Gastrocnemius medialis (tissue), 4 donors: ENCODE results near the gene GNRHR. TPM values are rescaled to one million over a fixed set of nuclear protein-coding genes. Genes with fewer than 3 reads are reported as not detected.

Experiments
- ATAC-seq, 2 donors: fragments of 150-250 bp; one replicate each; pipeline ENCODE4 v1.9.1; 2016
- DNase-seq, 2 donors: peaks; one replicate each; pipeline ENCODE4 v3.0.0-alpha.2; 2019
- H3K27ac ChIP-seq, 4 donors: fragments of 200-600 bp; sonication (generic); 1 replicate in 1 of 4; 2 replicates in 3 of 4; pipeline ENCODE4 v1.5.1; 2016 to 2018; ENCODE audit warnings: mild to moderate bottlenecking in 2 of 4, moderate library complexity in 1 of 4
- H3K27me3 ChIP-seq, 3 donors: fragments of 200-600 bp; sonication (generic) in 2 of 3; 1 replicate in 1 of 3; 2 replicates in 2 of 3; pipeline versions ENCODE4 v1.5.1 to v1.6.0; 2016 to 2019; ENCODE audit warnings: mild to moderate bottlenecking in 1 of 3, moderate library complexity in 1 of 3
- H3K36me3 ChIP-seq, 2 donors: fragments of 200-600 bp; sonication (generic) in 1 of 2; one replicate each; pipeline ENCODE4 v1.5.1; 2017 to 2018
- H3K4me1 ChIP-seq, 2 donors: fragments of 200-600 bp; sonication (generic) in 1 of 2; one replicate each; pipeline ENCODE4 v1.5.1; 2016 to 2017; ENCODE audit warnings: mild to moderate bottlenecking in 2 of 2
- H3K4me3 ChIP-seq, 4 donors: fragments of 200-600 bp; sonication (generic) in 3 of 4; 1 replicate in 1 of 4; 2 replicates in 3 of 4; pipeline ENCODE4 v1.5.1; 2016 to 2019; ENCODE audit warnings: mild to moderate bottlenecking in 2 of 4
- H3K9me3 ChIP-seq, 3 donors: fragments of 200-600 bp; sonication (generic) in 2 of 3; 1 replicate in 1 of 3; 2 replicates in 2 of 3; pipeline ENCODE4 v1.5.1; 2016 to 2019
- CTCF ChIP-seq, 5 experiments: fragments of 450-650 bp in 3 of 5; fragments of 200-600 bp in 2 of 5; sonication (generic) in 2 of 5; IDR thresholded peaks in 4 of 5; conservative IDR thresholded peaks in 1 of 5; 1 replicate in 4 of 5; 2 replicates in 1 of 5; pipeline ENCODE4 v1.5.1; 2016 to 2019; ENCODE audit warnings: antibody characterized with exemption in 5 of 5, mild to moderate bottlenecking in 3 of 5, moderate library complexity in 3 of 5
- POLR2A ChIP-seq, 2 donors: fragments of 450-650 bp; IDR thresholded peaks; one replicate each; pipeline ENCODE4 v1.6.1; 2017; ENCODE audit warnings: antibody characterized with exemption in 2 of 2, mild to moderate bottlenecking in 2 of 2, moderate library complexity in 2 of 2
- in situ Hi-C, 4 donors: fragments of 200-750 bp; cut with MboI; loops; one replicate each; pipeline versions ENCODE4 v1.15.0 to v1.8.0; 2017; ENCODE audit warnings: low sequenced_read_pairs in 4 of 4
- intact Hi-C: fragments of 100-400 bp; cut with DNase I; formaldehyde crosslinking; loops from one replicate; pipeline ENCODE4 v1.15.1; 2023; ENCODE audit warnings: low total_unique reads
- total RNA-seq, 4 donors: library from RNA; depleted of rRNA; stranded (reverse); fragments of >200 nt; gene quantifications; one replicate each; pipeline versions ENCODE4 v1.1.0 to v1.2.3, GENCODE V29; 2016

Gene GNRHR
- total RNA-seq, 4 donors from 2014 or later: not detected

GRCh38 chr4:67721770-67722597, 32.2 kb downstream of the GNRHR start:
- no peaks in the 10 kb centered on the region for H3K4me1 ChIP-seq
- no peaks in the 10 kb centered on the region for H3K9me3 ChIP-seq
- no peaks in the 10 kb centered on the region for H3K36me3 ChIP-seq
- DNase-seq (no peak), ATAC-seq (no peak)
- in situ Hi-C loops (no loop called here), intact Hi-C loops (no loop called here)
- no peak for TF ChIP-seq POLR2A (IDR thresholded peaks at IDR 0.05)
- TF ChIP-seq CTCF (IDR thresholded peaks at IDR 0.05 in 4 of 5, conservative IDR thresholded peaks at IDR 0.05 in 1 of 5): no peak
- H3K27me3 ChIP-seq: no peaks in the 10 kb centered on the region
- no peak overlapping the region for H3K27ac ChIP-seq
- H3K4me3 ChIP-seq: no peak overlapping the region

GRCh38 chr4:67721315-67721769, 32.8 kb downstream of the GNRHR start:
- no peak for DNase-seq
- ATAC-seq: no peak
- H3K4me1 ChIP-seq: no peaks in the 10 kb centered on the region
- H3K4me3 ChIP-seq: no peak overlapping the region
- TF ChIP-seq POLR2A (IDR thresholded peaks at IDR 0.05) (no peak), CTCF (IDR thresholded peaks at IDR 0.05 in 4 of 5, conservative IDR thresholded peaks at IDR 0.05 in 1 of 5) (no peak)
- in situ Hi-C loops: no loop called here
- H3K36me3 ChIP-seq: no peaks in the 10 kb centered on the region
- H3K9me3 ChIP-seq: no peaks in the 10 kb centered on the region
- H3K27me3 ChIP-seq: no peaks in the 10 kb centered on the region
- H3K27ac ChIP-seq: no peak overlapping the region
- intact Hi-C loops: no loop called here

- in situ Hi-C loops: no loop called here
- Histone ChIP-seq H3K4me1 (no peaks in the 10 kb centered on the region), H3K27me3 (no peaks in the 10 kb centered on the region), H3K9me3 (no peaks in the 10 kb centered on the region), H3K4me3 (no peak overlapping the region), H3K27ac (no peak overlapping the region), H3K36me3 (no peaks in the 10 kb centered on the region)
- DNase-seq (no peak), ATAC-seq (no peak)
- intact Hi-C loops: no loop called here
- TF ChIP-seq CTCF (IDR thresholded peaks at IDR 0.05 in 4 of 5, conservative IDR thresholded peaks at IDR 0.05 in 1 of 5) (no peak), POLR2A (IDR thresholded peaks at IDR 0.05) (no peak)
Observed at GRCh38 chr4:67719953-67720617, 34.1 kb downstream of the GNRHR start.

- intact Hi-C loops (no loop called here), in situ Hi-C loops (no loop called here)
- Histone ChIP-seq H3K27ac (no peak overlapping the region), H3K4me1 (no peaks in the 10 kb centered on the region), H3K27me3 (no peaks in the 10 kb centered on the region), H3K36me3 (no peaks in the 10 kb centered on the region), H3K4me3 (no peak overlapping the region), H3K9me3 (no peaks in the 10 kb centered on the region)
- TF ChIP-seq CTCF (IDR thresholded peaks at IDR 0.05 in 4 of 5, conservative IDR thresholded peaks at IDR 0.05 in 1 of 5): no peak
- TF ChIP-seq POLR2A (IDR thresholded peaks at IDR 0.05): no peak
- ATAC-seq (no peak), DNase-seq (no peak)
Observed at GRCh38 chr4:67718848-67719247, 35.3 kb downstream of the GNRHR start.
